ENCODE results near the gene ZNF205. TPM values are rescaled to one million over a fixed set of nuclear protein-coding genes. Genes with fewer than 3 reads are reported as not detected.
"Not testable (repeated sequence)": the region's sequence is repeated elsewhere in the genome, so short reads cannot be mapped to it uniquely, and the experiment has no call there.

Gene ZNF205
- polyA plus RNA-seq, 1 donor, result 12.8 TPM

- no peak overlapping the region for H3K27ac ChIP-seq (ENCODE audit: low read length)
- H3K36me3 ChIP-seq (ENCODE audit: control insufficient read depth, insufficient read depth, low read length), result no peaks in the 10 kb centered on the region
- DNase-seq, result no peak
- no peak overlapping the region for H3K4me3 ChIP-seq (ENCODE audit: low read length)
- H3K4me1 ChIP-seq (ENCODE audit: control insufficient read depth, insufficient read depth, low read length), result peaks cover 2% of the 10 kb centered on the region
- peaks cover 3% of the 10 kb centered on the region for H3K9me3 ChIP-seq (ENCODE audit: control insufficient read depth, low read depth, low read length)
- peaks cover 32% of the 10 kb centered on the region for H3K27me3 ChIP-seq (ENCODE audit: control insufficient read depth, insufficient read depth, low read length)
- WGBS (ENCODE audit: insufficient coverage, low lambda C conversion rate), result no CpG with 5 or more reads among the region's 36 CpGs
Measured at GRCh38 chr16:3161235-3162018, 49.0 kb downstream of the ZNF205 start.

DNA sequence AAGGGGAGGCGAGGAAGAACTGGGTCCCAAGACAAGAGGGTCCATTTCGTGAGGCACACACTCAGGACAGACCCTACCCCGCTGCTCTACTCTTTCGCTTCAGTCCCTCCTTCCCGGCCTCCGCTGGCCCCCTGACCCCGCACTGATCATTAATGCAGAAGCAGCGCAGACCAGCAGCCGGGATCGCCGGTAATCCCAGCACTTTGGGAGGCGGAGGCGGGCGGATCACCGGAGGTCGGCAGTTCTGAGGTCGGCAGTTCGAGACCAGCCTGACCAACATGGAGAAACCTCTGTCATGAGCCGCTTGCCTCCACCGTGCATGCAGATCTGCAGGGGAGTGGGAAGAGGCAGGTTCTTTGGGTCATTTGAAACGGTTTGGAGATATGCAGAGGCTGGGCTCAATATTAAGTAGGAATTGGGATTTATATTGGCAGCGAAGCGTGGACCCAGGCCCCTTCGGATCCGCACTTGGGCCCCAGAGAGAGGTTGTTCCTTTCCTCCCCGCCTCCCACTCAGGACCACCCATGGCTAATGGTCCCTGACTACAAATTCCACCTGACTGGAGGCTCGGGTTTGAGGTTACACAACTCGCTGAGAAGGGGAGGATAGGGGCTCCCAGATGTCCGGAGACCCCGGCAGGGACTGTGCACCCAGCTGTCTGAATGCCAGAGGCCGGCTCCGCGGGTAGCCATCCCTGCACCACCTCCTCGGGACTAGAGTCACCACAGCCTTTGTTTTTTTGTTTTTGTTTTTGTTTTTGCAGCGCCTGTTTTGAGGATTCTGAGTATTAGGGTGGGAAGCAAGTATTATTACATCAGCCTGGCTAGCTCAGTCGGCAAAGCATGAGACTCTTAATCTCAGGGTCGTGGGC is 52.0 kb downstream of the ZNF205 start:
- H3K27me3 ChIP-seq (ENCODE audit: control insufficient read depth, insufficient read depth, low read length), result peaks cover 51% of the 10 kb centered on the region
- WGBS (ENCODE audit: insufficient coverage, low lambda C conversion rate), result no CpG with 5 or more reads among the region's 37 CpGs
- H3K4me3 ChIP-seq (ENCODE audit: low read length), result no peak overlapping the region
- H3K27ac ChIP-seq (ENCODE audit: low read length), result no peak overlapping the region
- H3K4me1 ChIP-seq (ENCODE audit: control insufficient read depth, insufficient read depth, low read length), result no peaks in the 10 kb centered on the region
- DNase-seq, result no peak
- no peaks in the 10 kb centered on the region for H3K36me3 ChIP-seq (ENCODE audit: control insufficient read depth, insufficient read depth, low read length)
- H3K9me3 ChIP-seq (ENCODE audit: control insufficient read depth, low read depth, low read length), result no peaks in the 10 kb centered on the region

GRCh38 chr16:3165111-3165822 is 52.9 kb downstream of the ZNF205 start:
- H3K27me3 ChIP-seq (ENCODE audit: control insufficient read depth, insufficient read depth, low read length), result peaks cover 52% of the 10 kb centered on the region
- no CpG with 5 or more reads among the region's 12 CpGs for WGBS (ENCODE audit: insufficient coverage, low lambda C conversion rate)

DNA sequence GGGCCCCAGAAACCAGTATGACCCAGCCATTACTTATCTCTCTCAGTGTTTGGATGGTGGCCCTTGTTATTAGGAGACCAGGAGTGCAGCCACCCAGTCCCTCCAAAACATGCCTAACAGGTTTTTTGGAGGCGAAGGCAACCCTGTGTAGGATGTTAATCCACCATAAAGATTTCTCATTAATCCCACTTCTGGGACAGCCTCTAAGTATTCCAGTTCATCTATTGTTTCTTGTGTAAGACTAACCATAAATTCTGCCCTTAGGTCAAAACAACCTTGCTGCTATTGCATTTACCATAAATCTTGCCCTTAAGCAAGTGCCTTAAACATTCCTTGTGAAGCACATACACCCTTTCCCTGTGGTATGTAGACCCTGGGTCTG is 54.1 kb downstream of the ZNF205 start:
- peaks cover 56% of the 10 kb centered on the region for H3K27me3 ChIP-seq (ENCODE audit: control insufficient read depth, insufficient read depth, low read length)
- no peak overlapping the region for H3K27ac ChIP-seq (ENCODE audit: low read length)
- no CpG with 5 or more reads among the region's 1 CpG for WGBS (ENCODE audit: insufficient coverage, low lambda C conversion rate)
- H3K4me1 ChIP-seq (ENCODE audit: control insufficient read depth, insufficient read depth, low read length), result peaks cover 5% of the 10 kb centered on the region
- H3K36me3 ChIP-seq (ENCODE audit: control insufficient read depth, insufficient read depth, low read length), result no peaks in the 10 kb centered on the region
- peaks cover 2% of the 10 kb centered on the region for H3K9me3 ChIP-seq (ENCODE audit: control insufficient read depth, low read depth, low read length)
- DNase-seq, result no peak
- H3K4me3 ChIP-seq (ENCODE audit: low read length), result no peak overlapping the region

More at GRCh38 chr16:3165111-3165822, 52.9 kb downstream of the ZNF205 start:
- Histone ChIP-seq H3K36me3 (ENCODE audit: control insufficient read depth, insufficient read depth, low read length) (no peaks in the 10 kb centered on the region), H3K4me1 (ENCODE audit: control insufficient read depth, insufficient read depth, low read length) (no peaks in the 10 kb centered on the region), H3K9me3 (ENCODE audit: control insufficient read depth, low read depth, low read length) (peaks cover 1% of the 10 kb centered on the region), H3K27ac (ENCODE audit: low read length) (no peak overlapping the region), H3K4me3 (ENCODE audit: low read length) (no peak overlapping the region)
- no peak for DNase-seq

- not testable (repeated sequence) for DNase-seq; H3K27ac ChIP-seq (ENCODE audit: low read length); H3K36me3 ChIP-seq (ENCODE audit: control insufficient read depth, insufficient read depth, low read length); H3K4me3 ChIP-seq (ENCODE audit: low read length); H3K9me3 ChIP-seq (ENCODE audit: control insufficient read depth, low read depth, low read length); H3K4me1 ChIP-seq (ENCODE audit: control insufficient read depth, insufficient read depth, low read length)
- no CpG with 5 or more reads among the region's 7 CpGs for WGBS (ENCODE audit: insufficient coverage, low lambda C conversion rate)
- peaks cover 73% of the 10 kb centered on the region for H3K27me3 ChIP-seq (ENCODE audit: control insufficient read depth, insufficient read depth, low read length)
Measured at GRCh38 chr16:3168729-3169128, 56.3 kb downstream of the ZNF205 start.

Other genes starting within 250 kb of the ZNF205 start
- 9.4 TPM for gene FLYWCH2, start 229.4 kb upstream of the ZNF205 start, polyA plus RNA-seq
- 22.0 TPM for gene FLYWCH1, start 200.7 kb upstream of the ZNF205 start, polyA plus RNA-seq
- gene KREMEN2, start 148.3 kb upstream of the ZNF205 start, polyA plus RNA-seq, result 0.66 TPM
- 16.4 TPM for gene PAQR4, start 143.2 kb upstream of the ZNF205 start, polyA plus RNA-seq
- gene PKMYT1, start 132.1 kb upstream of the ZNF205 start, polyA plus RNA-seq, result 11.0 TPM
- 5.2 TPM for gene CLDN9, start 99.7 kb upstream of the ZNF205 start, polyA plus RNA-seq
- gene CLDN6, start 94.4 kb upstream of the ZNF205 start, polyA plus RNA-seq, result 26.0 TPM
- gene TNFRSF12A, start 92.2 kb upstream of the ZNF205 start, polyA plus RNA-seq, result 48.4 TPM
- gene HCFC1R1, start 88.6 kb upstream of the ZNF205 start, polyA plus RNA-seq, result 57.8 TPM
- gene THOC6, start 88.6 kb upstream of the ZNF205 start, polyA plus RNA-seq, result 46.7 TPM
- gene BICDL2, start 75.6 kb upstream of the ZNF205 start, polyA plus RNA-seq, result 14.0 TPM
- gene MMP25, start 66.0 kb upstream of the ZNF205 start, polyA plus RNA-seq, result 4.3 TPM
- gene IL32, start 46.9 kb upstream of the ZNF205 start, polyA plus RNA-seq, result 174 TPM
- gene ZSCAN10, start 13.3 kb upstream of the ZNF205 start, polyA plus RNA-seq, result 0.66 TPM
- 11.6 TPM for gene ZNF213, start 22.4 kb downstream of the ZNF205 start, polyA plus RNA-seq
- not detected for gene OR1F1, start 75.6 kb downstream of the ZNF205 start, polyA plus RNA-seq
- 10.8 TPM for gene ZNF200, start 122.6 kb downstream of the ZNF205 start, polyA plus RNA-seq
- gene MEFV, start 144.0 kb downstream of the ZNF205 start, polyA plus RNA-seq, result 0.45 TPM
- 42.8 TPM for gene ZNF263, start 170.9 kb downstream of the ZNF205 start, polyA plus RNA-seq
- 10.7 TPM for gene TIGD7, start 192.8 kb downstream of the ZNF205 start, polyA plus RNA-seq
- gene ZNF75A, start 192.9 kb downstream of the ZNF205 start, polyA plus RNA-seq, result 40.6 TPM
- 0.31 TPM for gene OR2C1, start 243.3 kb downstream of the ZNF205 start, polyA plus RNA-seq